Neural progenitor cell (in vitro differentiated cells): ENCODE results near the gene CCL3.

Experiments used
- EZH2 ChIP-seq: fragments of 200-600 bp; sonication (generic); IDR thresholded peaks from 2 replicates; pipeline ENCODE4 v1.6.1; 2017; ENCODE audit warnings: antibody characterized with exemption, mild to moderate bottlenecking, moderate library complexity
- TF ChIP-seq, protein P1 (sequence below): fragments of 200-600 bp; sonication (generic); IDR thresholded peaks from 2 replicates; pipeline ENCODE4 v1.5.1; 2017; ENCODE audit warnings: antibody characterized with exemption, mild to moderate bottlenecking

DNA sequence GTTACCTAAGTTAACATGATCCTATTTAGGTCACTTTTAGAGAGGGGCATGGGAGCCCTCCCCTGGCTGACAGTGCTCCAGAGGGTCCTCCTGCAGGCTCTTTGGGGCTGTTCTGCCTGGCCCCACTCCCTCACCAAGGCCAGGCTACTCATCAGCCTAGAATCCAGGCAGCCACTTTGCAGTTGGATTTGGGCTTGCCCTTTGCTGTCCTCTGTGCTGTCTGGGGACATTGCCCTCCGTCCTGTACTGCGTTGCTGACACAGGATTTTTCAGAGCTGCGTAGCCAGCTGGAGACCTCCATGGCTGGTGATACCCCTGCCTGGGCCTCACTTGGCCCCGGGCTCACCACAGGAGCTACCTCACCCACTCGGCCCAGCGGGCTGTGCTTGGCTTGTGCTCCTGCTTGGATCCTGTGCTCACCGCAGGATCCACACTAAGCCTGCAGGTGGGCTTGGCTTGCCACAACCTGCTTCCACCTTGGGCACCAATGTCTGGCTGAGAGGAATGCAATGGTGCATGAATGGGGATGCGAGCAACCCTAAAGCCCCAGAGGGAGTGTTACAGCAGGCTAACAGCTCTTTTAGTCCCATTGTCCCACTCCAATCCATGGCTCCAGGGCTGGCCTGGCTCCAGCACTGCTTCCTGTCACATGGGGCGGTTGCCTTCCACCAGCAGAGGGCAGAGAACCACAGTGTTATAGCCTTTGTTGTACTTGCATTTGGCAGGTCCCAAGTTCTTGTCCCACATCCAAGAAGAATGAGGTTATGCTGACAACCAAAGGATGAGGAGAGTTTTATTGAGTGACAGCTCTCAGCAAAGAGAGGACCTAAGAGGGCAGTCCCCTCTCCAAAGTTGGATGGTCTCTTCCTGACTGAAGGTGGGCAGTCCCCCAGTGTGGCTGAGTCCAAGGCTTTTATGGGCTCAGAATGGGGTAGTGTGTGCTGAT lies 35.2 kb upstream of the CCL3 start:
- TF ChIP-seq, protein P1, sequence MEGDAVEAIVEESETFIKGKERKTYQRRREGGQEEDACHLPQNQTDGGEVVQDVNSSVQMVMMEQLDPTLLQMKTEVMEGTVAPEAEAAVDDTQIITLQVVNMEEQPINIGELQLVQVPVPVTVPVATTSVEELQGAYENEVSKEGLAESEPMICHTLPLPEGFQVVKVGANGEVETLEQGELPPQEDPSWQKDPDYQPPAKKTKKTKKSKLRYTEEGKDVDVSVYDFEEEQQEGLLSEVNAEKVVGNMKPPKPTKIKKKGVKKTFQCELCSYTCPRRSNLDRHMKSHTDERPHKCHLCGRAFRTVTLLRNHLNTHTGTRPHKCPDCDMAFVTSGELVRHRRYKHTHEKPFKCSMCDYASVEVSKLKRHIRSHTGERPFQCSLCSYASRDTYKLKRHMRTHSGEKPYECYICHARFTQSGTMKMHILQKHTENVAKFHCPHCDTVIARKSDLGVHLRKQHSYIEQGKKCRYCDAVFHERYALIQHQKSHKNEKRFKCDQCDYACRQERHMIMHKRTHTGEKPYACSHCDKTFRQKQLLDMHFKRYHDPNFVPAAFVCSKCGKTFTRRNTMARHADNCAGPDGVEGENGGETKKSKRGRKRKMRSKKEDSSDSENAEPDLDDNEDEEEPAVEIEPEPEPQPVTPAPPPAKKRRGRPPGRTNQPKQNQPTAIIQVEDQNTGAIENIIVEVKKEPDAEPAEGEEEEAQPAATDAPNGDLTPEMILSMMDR: peak; percentile 49
- TF ChIP-seq EZH2: no peak
